ENCODE results near the gene NCF4. TPM values are rescaled to one million over a fixed set of nuclear protein-coding genes. Genes with fewer than 3 reads are reported as not detected.

Gene NCF4
- total RNA-seq, 1 experiment from 2014 or later = not detected

DNA sequence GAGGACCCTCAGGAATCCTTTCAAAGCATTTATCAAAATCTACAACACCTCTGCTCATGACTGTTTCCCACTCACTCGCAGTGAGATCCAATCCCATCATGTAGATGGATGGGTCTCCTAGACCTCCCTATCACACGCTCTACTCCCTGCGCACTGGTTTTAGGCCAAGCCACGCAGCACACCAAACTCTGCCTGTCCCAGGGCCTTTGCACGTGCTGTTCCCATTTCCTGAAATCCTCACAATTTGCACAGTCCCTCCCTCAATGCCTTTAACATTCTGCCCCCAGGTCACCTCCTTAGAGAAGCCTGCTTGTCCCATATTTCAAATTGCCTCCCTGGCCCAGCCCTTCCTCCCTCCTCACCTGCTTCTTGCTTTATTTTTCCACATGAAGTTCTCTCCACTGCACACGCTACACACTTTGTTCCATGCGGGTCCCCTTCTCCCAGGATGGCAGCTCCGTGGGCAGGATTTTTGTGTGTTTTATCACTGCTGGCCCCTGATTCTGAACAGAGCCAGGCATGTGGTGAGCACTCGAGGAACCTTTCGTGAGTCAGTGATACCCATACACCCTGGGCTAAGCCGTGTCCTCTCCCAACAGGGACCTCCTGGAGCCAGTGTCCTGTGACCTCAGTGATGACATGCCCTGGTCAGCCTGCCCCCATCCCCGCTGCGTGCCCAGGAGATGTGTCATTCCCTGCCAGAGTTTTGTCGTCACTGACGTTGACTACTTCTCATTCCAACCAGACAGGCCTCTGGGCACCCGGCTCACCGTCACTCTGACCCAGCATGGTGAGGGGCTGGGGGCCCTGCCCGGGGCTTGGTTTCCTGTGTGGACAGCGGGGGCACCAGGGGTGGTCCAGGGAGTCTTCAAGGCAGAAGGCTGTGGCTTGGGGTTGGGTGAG lies 64.8 kb downstream of the NCF4 start:
- intact Hi-C loops (cut with micrococcal nuclease; ENCODE audit: unreplicated experiment) = no loop called here
- no peak for DNase-seq (ENCODE audit: low spot score)

DNA sequence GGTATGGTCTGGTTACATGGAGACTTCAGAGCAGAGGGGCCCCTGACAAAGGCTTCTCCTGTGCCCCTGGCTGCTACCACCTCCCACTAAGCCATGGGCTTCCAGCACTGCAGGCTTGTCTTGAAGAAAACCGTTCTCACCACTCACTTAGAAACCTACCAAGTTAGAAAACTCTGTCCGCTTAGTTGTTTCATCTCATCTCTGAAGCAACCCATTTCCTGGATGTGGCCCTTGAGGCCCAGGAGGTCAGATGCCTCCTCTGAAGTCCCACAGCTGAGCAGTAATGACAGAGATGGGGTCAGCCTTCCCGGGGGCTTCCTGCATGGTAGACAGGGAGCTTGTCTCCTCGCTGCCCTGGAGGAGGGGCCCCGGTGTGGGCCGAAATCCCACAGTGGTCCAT lies 65.5 kb downstream of the NCF4 start:
- intact Hi-C loops (cut with micrococcal nuclease; ENCODE audit: unreplicated experiment) = no loop called here
- H3K27me3 ChIP-seq (replicated peaks; ENCODE audit: insufficient read depth, low read depth, low read length, poor library complexity) = peaks cover 34% of the 10 kb centered on the region
- ChIA-PET POLR2A (ENCODE audit: low non-redundant PET) (no interaction called here), CTCF (no interaction called here)
- H3K36me3 ChIP-seq (ENCODE audit: insufficient read depth, low read length, poor library complexity, severe bottlenecking) = no peaks in the 10 kb centered on the region
- no peak for TF ChIP-seq EZH2 (IDR thresholded peaks at IDR 0.05; ENCODE audit: borderline replicate concordance, low read depth, low read length, poor library complexity, severe bottlenecking)
- TF ChIP-seq, protein P1, sequence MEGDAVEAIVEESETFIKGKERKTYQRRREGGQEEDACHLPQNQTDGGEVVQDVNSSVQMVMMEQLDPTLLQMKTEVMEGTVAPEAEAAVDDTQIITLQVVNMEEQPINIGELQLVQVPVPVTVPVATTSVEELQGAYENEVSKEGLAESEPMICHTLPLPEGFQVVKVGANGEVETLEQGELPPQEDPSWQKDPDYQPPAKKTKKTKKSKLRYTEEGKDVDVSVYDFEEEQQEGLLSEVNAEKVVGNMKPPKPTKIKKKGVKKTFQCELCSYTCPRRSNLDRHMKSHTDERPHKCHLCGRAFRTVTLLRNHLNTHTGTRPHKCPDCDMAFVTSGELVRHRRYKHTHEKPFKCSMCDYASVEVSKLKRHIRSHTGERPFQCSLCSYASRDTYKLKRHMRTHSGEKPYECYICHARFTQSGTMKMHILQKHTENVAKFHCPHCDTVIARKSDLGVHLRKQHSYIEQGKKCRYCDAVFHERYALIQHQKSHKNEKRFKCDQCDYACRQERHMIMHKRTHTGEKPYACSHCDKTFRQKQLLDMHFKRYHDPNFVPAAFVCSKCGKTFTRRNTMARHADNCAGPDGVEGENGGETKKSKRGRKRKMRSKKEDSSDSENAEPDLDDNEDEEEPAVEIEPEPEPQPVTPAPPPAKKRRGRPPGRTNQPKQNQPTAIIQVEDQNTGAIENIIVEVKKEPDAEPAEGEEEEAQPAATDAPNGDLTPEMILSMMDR (conservative IDR thresholded peaks at IDR 0.05; ENCODE audit: low read depth, low read length) = no peak
- H3K27ac ChIP-seq (ENCODE audit: low read depth, low read length, poor library complexity, severe bottlenecking) = no peak overlapping the region
- H3K4me3 ChIP-seq (ENCODE audit: low read depth, low read length, poor library complexity, severe bottlenecking) = no peak overlapping the region
- no peaks in the 10 kb centered on the region for H3K4me1 ChIP-seq (ENCODE audit: insufficient read depth, low read length, poor library complexity, severe bottlenecking)
- no TSS peak for BruUV-seq (replicated peaks)
- no peak for DNase-seq (ENCODE audit: low spot score)
- no peaks in the 10 kb centered on the region for H3K9me3 ChIP-seq (ENCODE audit: low read depth, low read length, poor library complexity, severe bottlenecking)

More for the DNA sequence above, 64.8 kb downstream of the NCF4 start:
- ChIA-PET POLR2A (ENCODE audit: low non-redundant PET) (no interaction called here), CTCF (no interaction called here)
- no peaks in the 10 kb centered on the region for H3K9me3 ChIP-seq (ENCODE audit: low read depth, low read length, poor library complexity, severe bottlenecking)
- no peaks in the 10 kb centered on the region for H3K4me1 ChIP-seq (ENCODE audit: insufficient read depth, low read length, poor library complexity, severe bottlenecking)
- H3K27me3 ChIP-seq (replicated peaks; ENCODE audit: insufficient read depth, low read depth, low read length, poor library complexity) = peaks cover 29% of the 10 kb centered on the region
- no TSS peak for BruUV-seq (replicated peaks)
- no peak overlapping the region for H3K27ac ChIP-seq (ENCODE audit: low read depth, low read length, poor library complexity, severe bottlenecking)
- H3K4me3 ChIP-seq (ENCODE audit: low read depth, low read length, poor library complexity, severe bottlenecking) = no peak overlapping the region
- H3K36me3 ChIP-seq (ENCODE audit: insufficient read depth, low read length, poor library complexity, severe bottlenecking) = no peaks in the 10 kb centered on the region
- no peak for TF ChIP-seq EZH2 (IDR thresholded peaks at IDR 0.05; ENCODE audit: borderline replicate concordance, low read depth, low read length, poor library complexity, severe bottlenecking)
- TF ChIP-seq, protein P1 (conservative IDR thresholded peaks at IDR 0.05; ENCODE audit: low read depth, low read length) = no peak

DNA sequence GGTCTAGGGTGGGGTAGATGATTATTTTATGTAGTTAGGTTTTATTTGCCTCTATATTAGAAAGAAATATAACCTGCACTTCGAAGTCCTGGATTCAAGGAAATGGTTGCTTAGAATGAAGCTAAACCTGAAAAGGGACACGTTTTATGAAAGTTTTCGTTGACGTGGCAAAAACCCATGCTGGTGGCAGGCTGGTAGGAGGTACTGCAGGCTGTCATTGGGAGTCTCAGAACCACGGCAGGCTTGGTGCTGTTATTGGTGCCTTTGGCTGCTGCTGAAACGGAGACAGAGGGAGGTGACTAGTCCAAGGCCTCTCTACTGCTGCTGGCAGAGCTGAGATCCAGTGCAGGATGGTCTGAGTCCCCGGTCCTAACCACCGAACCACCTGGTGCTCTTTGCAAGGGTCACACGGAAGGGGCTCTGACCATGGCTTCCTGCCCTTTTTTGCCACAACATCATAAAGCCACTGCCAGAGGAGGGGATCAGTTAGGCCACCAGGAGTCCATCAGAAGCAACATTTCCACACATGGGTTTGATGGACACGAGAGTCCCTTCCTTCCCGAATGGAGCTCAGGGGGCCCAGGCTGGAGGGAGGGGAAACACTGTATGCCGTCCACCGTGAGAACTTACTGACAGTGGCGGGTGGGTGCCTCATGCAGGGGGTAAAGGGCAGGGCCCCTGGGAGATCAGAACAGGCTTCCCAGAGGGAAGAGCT lies 66.1 kb downstream of the NCF4 start:
- BruUV-seq (replicated peaks) = no TSS peak
- Histone ChIP-seq H3K9me3 (ENCODE audit: low read depth, low read length, poor library complexity, severe bottlenecking) (no peaks in the 10 kb centered on the region), H3K27ac (ENCODE audit: low read depth, low read length, poor library complexity, severe bottlenecking) (no peak overlapping the region), H3K27me3 (replicated peaks; ENCODE audit: insufficient read depth, low read depth, low read length, poor library complexity) (peaks cover 37% of the 10 kb centered on the region), H3K36me3 (ENCODE audit: insufficient read depth, low read length, poor library complexity, severe bottlenecking) (no peaks in the 10 kb centered on the region), H3K4me1 (ENCODE audit: insufficient read depth, low read length, poor library complexity, severe bottlenecking) (no peaks in the 10 kb centered on the region), H3K4me3 (ENCODE audit: low read depth, low read length, poor library complexity, severe bottlenecking) (no peak overlapping the region)
- ChIA-PET CTCF (no interaction called here), POLR2A (ENCODE audit: low non-redundant PET) (no interaction called here)
- no peak for DNase-seq (ENCODE audit: low spot score)
- intact Hi-C loops (cut with micrococcal nuclease; ENCODE audit: unreplicated experiment) = no loop called here
- TF ChIP-seq EZH2 (IDR thresholded peaks at IDR 0.05; ENCODE audit: borderline replicate concordance, low read depth, low read length, poor library complexity, severe bottlenecking) = no peak
- TF ChIP-seq, protein P1 (conservative IDR thresholded peaks at IDR 0.05; ENCODE audit: low read depth, low read length) = no peak

Other genes with a start within 250 kb of the NCF4 start
- not detected in 2 replicates for gene CACNG2, start 157.3 kb upstream of the NCF4 start, total RNA-seq (2021)
- gene IFT27, start 84.9 kb upstream of the NCF4 start, total RNA-seq (2021) = 24.9 and 30.9 TPM in 2 replicates
- not detected in 2 replicates for gene PVALB, start 44.0 kb upstream of the NCF4 start, total RNA-seq (2021)
- not detected in 2 replicates for gene CSF2RB, start 52.6 kb downstream of the NCF4 start, total RNA-seq (2021)
- gene TST, start 158.4 kb downstream of the NCF4 start, total RNA-seq (2021) = 31.3 and 37.6 TPM in 2 replicates
- 66.6 and 81.7 TPM in 2 replicates for gene MPST, start 158.7 kb downstream of the NCF4 start, total RNA-seq (2021)
- 38.8 and 39.1 TPM in 2 replicates for gene KCTD17, start 190.7 kb downstream of the NCF4 start, total RNA-seq (2021)
- not detected in 2 replicates for gene TMPRSS6, start 248.7 kb downstream of the NCF4 start, total RNA-seq (2021)